Skin epidermis (tissue), 12 donors: ENCODE data around the gene NGF.
"Not testable (repeated sequence)": the region's sequence is repeated elsewhere in the genome, so short reads cannot be mapped to it uniquely, and the experiment has no call there.

Source experiments
- H3K27ac ChIP-seq, 21 experiments: fragments of 200-600 bp; sonication (generic) in 11 of 21; one replicate each; pipeline ENCODE4 v1.5.0; 2020; ENCODE audit warnings: mild to moderate bottlenecking in 3 of 21, inconsistent platforms in 2 of 21, moderate library complexity in 2 of 21
- H3K4me3 ChIP-seq, 7 experiments: fragments of 200-600 bp; sonication (generic) in 2 of 7; one replicate each; pipeline ENCODE4 v1.5.0; 2020; ENCODE audit warnings: inconsistent platforms in 2 of 7, mild to moderate bottlenecking in 2 of 7, moderate library complexity in 1 of 7

NGF gene

GRCh38 chr1:115313182-115313581 lies 24.9 kb downstream of the NGF start:
- Histone ChIP-seq H3K4me3 (no peak overlapping the region), H3K27ac (no peak overlapping the region)

GRCh38 chr1:115312742-115313141 lies 25.3 kb downstream of the NGF start:
- Histone ChIP-seq H3K27ac (no peak overlapping the region), H3K4me3 (no peak overlapping the region)

GRCh38 chr1:115311474-115311989 lies 26.5 kb downstream of the NGF start:
- H3K4me3 ChIP-seq = no peak overlapping the region
- no peak overlapping the region for H3K27ac ChIP-seq

- Histone ChIP-seq H3K27ac (no peak overlapping the region), H3K4me3 (no peak overlapping the region)
Measured at GRCh38 chr1:115310581-115311473, 27.2 kb downstream of the NGF start.

- not testable (repeated sequence) for H3K4me3 ChIP-seq, H3K27ac ChIP-seq
Measured at GRCh38 chr1:115309504-115309903, 28.5 kb downstream of the NGF start.

GRCh38 chr1:115308969-115309368 lies 29.1 kb downstream of the NGF start:
- no peak overlapping the region for H3K4me3 ChIP-seq
- H3K27ac ChIP-seq = no peak overlapping the region

GRCh38 chr1:115307661-115308060 lies 30.4 kb downstream of the NGF start:
- Histone ChIP-seq H3K4me3 (no peak overlapping the region), H3K27ac (no peak overlapping the region)

- no peak overlapping the region for H3K27ac ChIP-seq
- no peak overlapping the region for H3K4me3 ChIP-seq
Measured at GRCh38 chr1:115306146-115306545, 31.9 kb downstream of the NGF start.

GRCh38 chr1:115303364-115303763 lies 34.7 kb downstream of the NGF start:
- no peak overlapping the region for H3K4me3 ChIP-seq
- H3K27ac ChIP-seq = no peak overlapping the region

GRCh38 chr1:115302390-115302961 lies 35.6 kb downstream of the NGF start:
- no peak overlapping the region for H3K4me3 ChIP-seq
- peak overlapping the region in 5 of 21 experiments; percentile 29 to 60 (median 45) for H3K27ac ChIP-seq

- H3K4me3 ChIP-seq = no peak overlapping the region
- H3K27ac ChIP-seq = peak overlapping the region in 1 of 21 experiments; percentile 19
Measured at GRCh38 chr1:115301438-115302020, 36.5 kb downstream of the NGF start.

GRCh38 chr1:115300087-115300876 lies 37.8 kb downstream of the NGF start:
- Histone ChIP-seq H3K27ac (no peak overlapping the region), H3K4me3 (no peak overlapping the region)

- H3K27ac ChIP-seq = no peak overlapping the region
- no peak overlapping the region for H3K4me3 ChIP-seq
Measured at GRCh38 chr1:115299266-115299665, 38.8 kb downstream of the NGF start.

- H3K4me3 ChIP-seq = no peak overlapping the region
- no peak overlapping the region for H3K27ac ChIP-seq
Measured at GRCh38 chr1:115296981-115297380, 41.1 kb downstream of the NGF start.

GRCh38 chr1:115295904-115296696 lies 41.9 kb downstream of the NGF start:
- no peak overlapping the region for H3K27ac ChIP-seq
- no peak overlapping the region for H3K4me3 ChIP-seq

- Histone ChIP-seq H3K4me3 (no peak overlapping the region), H3K27ac (no peak overlapping the region)
Measured at GRCh38 chr1:115293899-115294298, 44.1 kb downstream of the NGF start.

GRCh38 chr1:115293006-115293405 lies 45.0 kb downstream of the NGF start:
- Histone ChIP-seq H3K27ac (no peak overlapping the region), H3K4me3 (no peak overlapping the region)

GRCh38 chr1:115291741-115292140 lies 46.3 kb downstream of the NGF start:
- Histone ChIP-seq H3K4me3 (no peak overlapping the region), H3K27ac (no peak overlapping the region)

- no peak overlapping the region for H3K4me3 ChIP-seq
- H3K27ac ChIP-seq = no peak overlapping the region
Measured at GRCh38 chr1:115289940-115290339, 48.1 kb downstream of the NGF start.
